ENCODE measurements around the gene ADCK1.

The ADCK1 gene

DNA sequence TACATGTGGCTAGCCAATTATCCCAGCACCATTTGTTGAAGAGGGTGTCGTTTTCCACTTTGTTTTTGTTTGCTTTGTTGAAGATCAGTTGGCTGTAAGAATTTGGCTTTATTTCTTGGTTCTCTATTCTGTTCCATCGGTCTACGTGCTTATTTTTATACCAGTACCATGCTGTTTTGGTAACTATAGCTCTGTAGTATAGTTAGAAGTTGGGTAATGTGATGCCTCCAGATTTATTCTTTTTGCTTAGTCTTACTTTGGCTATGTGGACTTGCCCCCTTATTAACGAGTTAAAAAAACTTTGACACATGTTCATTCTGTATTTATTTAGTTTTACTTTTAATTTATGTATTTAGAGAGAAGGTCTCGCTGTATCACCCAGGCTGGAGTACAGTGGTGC lies 120.4 kb downstream of the ADCK1 start:
- no peak for DNase-seq (ENCODE audit: low read depth)
- TF ChIP-seq, protein P1, sequence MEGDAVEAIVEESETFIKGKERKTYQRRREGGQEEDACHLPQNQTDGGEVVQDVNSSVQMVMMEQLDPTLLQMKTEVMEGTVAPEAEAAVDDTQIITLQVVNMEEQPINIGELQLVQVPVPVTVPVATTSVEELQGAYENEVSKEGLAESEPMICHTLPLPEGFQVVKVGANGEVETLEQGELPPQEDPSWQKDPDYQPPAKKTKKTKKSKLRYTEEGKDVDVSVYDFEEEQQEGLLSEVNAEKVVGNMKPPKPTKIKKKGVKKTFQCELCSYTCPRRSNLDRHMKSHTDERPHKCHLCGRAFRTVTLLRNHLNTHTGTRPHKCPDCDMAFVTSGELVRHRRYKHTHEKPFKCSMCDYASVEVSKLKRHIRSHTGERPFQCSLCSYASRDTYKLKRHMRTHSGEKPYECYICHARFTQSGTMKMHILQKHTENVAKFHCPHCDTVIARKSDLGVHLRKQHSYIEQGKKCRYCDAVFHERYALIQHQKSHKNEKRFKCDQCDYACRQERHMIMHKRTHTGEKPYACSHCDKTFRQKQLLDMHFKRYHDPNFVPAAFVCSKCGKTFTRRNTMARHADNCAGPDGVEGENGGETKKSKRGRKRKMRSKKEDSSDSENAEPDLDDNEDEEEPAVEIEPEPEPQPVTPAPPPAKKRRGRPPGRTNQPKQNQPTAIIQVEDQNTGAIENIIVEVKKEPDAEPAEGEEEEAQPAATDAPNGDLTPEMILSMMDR (IDR thresholded peaks at IDR 0.05; ENCODE audit: control insufficient read depth, extremely low read depth, insufficient read depth), result no peak
- H3K4me3 ChIP-seq (ENCODE audit: low read depth, low read length), result no peak overlapping the region

DNA sequence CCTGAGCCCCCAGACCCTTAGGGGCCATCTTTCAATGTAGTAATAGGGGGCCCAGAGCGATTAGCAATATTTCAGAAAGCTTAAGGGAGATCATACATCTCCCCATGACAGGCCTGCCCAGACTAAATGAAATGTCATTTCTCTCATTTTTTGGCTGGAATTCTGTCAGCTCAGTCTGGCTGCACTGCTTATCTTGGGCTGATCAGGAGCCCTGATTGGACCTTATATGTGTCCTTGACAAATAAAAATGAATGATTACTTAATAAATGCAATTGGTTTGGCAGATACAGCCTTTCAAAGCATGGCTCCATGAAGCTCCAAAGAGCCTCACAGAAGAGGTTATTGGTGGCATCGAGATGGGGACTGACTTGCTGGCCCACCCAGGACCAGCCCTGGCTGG lies 121.9 kb downstream of the ADCK1 start:
- no peak for DNase-seq (ENCODE audit: low read depth)
- no peak overlapping the region for H3K4me3 ChIP-seq (ENCODE audit: low read depth, low read length)
- TF ChIP-seq, protein P1 (IDR thresholded peaks at IDR 0.05; ENCODE audit: control insufficient read depth, extremely low read depth, insufficient read depth), result no peak

DNA sequence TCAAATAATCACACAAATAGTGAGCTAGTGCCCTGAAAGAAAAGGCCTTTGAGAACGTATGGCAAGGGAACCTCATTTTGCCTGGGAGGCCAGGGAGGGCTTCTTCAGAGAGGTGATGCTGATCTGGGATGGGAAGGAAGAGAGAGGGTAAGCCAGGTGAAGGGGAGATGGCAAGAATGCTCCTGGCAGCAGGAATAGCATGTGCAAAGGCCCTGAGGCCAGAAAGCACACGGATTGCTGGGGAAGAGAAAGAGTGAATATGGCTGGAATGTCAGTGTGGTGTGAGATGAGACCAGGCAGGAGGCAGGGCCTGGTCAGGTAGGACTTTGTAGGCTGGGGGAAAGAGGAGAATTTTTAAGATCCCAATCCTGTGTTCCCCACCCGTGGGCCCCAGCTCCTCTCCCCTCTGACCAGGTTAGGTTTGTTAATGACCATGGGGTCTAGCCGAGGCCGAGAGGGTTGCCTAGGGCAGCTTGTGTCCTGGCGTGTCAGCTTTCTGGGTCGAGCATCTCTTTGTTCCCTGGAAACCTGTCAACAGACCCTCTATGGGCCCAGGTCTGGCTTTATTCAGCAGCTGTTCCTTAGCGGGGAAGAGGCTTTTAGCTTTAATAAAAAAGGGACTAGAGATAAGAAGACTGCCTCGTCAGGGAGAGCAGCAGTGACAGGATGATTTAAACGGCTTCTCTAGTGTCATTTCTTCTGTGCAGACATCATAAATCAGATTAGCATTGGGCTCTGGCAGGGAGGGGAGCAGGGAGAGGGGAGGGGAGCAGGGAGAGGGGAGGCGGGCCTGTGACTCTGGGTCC lies 123.4 kb downstream of the ADCK1 start:
- no peak overlapping the region for H3K4me3 ChIP-seq (ENCODE audit: low read depth, low read length)
- DNase-seq (ENCODE audit: low read depth), result no peak
- TF ChIP-seq, protein P1 (IDR thresholded peaks at IDR 0.05; ENCODE audit: control insufficient read depth, extremely low read depth, insufficient read depth), result no peak

DNA sequence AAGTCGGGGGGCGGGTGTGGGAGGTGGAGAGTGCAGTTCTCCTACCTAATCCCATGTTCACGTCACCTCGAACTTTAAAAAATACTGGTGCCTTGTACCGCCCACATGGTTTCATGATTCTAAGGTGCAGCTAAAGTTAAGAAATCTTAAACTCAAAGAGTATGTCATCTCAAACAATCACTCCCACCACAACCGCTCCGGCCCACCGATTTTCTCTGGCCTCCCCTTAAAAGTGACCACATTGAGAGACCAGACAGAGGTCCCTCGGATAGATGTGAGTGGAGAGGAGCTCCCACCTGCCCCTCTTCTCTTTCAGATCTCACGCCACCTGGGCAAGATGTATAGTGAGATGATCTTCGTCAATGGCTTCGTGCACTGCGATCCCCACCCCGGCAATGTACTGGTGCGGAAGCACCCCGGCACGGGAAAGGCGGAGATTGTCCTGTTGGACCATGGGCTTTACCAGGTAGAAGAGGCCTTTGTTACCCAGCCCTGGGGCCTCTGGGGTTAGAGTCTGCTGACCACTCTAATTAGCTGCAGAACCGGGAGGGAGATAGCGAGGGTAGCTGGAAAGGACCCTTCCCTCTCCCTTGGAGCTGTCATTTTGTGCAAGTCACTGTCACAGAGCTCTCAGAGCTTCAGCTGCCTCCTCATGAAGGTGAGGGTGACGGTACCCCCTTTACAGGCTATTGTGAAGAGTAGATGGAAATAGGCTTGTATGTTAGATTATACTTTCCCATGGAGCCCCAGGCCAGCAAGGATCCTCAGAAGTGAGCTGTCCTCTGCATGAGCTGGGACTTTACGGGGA lies 124.4 kb downstream of the ADCK1 start:
- H3K4me3 ChIP-seq (ENCODE audit: low read depth, low read length), result no peak overlapping the region
- TF ChIP-seq, protein P1 (IDR thresholded peaks at IDR 0.05; ENCODE audit: control insufficient read depth, extremely low read depth, insufficient read depth), result no peak
- DNase-seq (ENCODE audit: low read depth), result no peak

DNA sequence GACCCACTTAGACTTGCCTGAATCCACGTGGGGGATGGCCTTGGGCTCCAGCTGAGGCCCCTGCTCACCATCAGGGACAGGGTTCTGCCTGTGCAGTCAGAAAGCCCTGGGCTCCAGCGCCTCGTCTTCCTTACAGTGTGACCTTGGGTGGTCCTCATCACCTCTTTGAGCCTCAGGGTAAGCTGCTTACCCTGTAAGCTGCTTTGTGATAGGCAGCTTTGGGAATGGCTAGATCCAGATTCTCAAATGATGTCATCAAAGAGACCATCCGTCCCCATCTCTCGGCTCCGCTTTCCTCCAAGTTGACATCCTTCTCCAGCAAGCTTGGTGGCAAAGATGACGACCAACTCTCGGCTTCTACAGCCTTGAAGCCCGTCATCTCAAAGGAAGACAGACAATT lies 127.0 kb downstream of the ADCK1 start:
- no peak for DNase-seq (ENCODE audit: low read depth)
- TF ChIP-seq, protein P1 (IDR thresholded peaks at IDR 0.05; ENCODE audit: control insufficient read depth, extremely low read depth, insufficient read depth), result no peak
- no peak overlapping the region for H3K4me3 ChIP-seq (ENCODE audit: low read depth, low read length)

DNA sequence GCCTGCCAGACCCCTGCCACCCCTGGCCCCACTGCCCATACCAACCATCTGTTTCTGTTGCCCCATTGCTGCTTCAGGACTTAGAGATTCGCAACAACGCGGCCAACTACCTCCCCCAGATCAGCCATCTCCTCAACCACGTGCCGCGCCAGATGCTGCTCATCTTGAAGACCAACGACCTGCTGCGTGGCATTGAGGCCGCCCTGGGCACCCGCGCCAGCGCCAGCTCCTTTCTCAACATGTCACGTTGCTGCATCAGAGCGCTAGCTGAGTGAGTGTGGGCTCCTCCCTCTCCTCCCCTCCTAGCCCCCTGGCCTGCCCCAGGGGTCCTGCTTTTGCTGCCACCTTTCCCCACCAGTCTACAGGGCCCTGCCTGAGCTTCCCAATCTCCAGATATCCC lies 131.5 kb downstream of the ADCK1 start:
- TF ChIP-seq, protein P1 (IDR thresholded peaks at IDR 0.05; ENCODE audit: control insufficient read depth, extremely low read depth, insufficient read depth), result no peak
- no peak overlapping the region for H3K4me3 ChIP-seq (ENCODE audit: low read depth, low read length)
- DNase-seq (ENCODE audit: low read depth), result no peak

Data from LNCaP clone FGC (cell line).